NCI-H2196 treated with DMSO at 0.1 percent for 48 hours (cell line): ENCODE data around the gene PSMG4.

ENCODE experiments used
- DNase-seq: peaks from one replicate; lab custom pipeline; 2025; ENCODE audit not compliant: unreplicated experiment; lab: John Stamatoyannopoulos, UW

PSMG4 gene

GRCh38 chr6:3273707-3274521 lies 15.2 kb downstream of the PSMG4 start:
- no peak for DNase-seq

- DNase-seq: no peak
Measured at GRCh38 chr6:3276174-3277167, 17.7 kb downstream of the PSMG4 start.

- DNase-seq: no peak
Measured at GRCh38 chr6:3277251-3277650, 18.5 kb downstream of the PSMG4 start.

- DNase-seq: no peak
Measured at GRCh38 chr6:3277851-3278416, 19.2 kb downstream of the PSMG4 start.

GRCh38 chr6:3278691-3279090 lies 19.9 kb downstream of the PSMG4 start:
- no peak for DNase-seq

GRCh38 chr6:3280091-3280490 lies 21.3 kb downstream of the PSMG4 start:
- DNase-seq: no peak

GRCh38 chr6:3280866-3281465 lies 22.2 kb downstream of the PSMG4 start:
- no peak for DNase-seq

- no peak for DNase-seq
Measured at GRCh38 chr6:3281631-3282475, 23.1 kb downstream of the PSMG4 start.

GRCh38 chr6:3282476-3283236 lies 23.9 kb downstream of the PSMG4 start:
- DNase-seq: no peak

- DNase-seq: no peak
Measured at GRCh38 chr6:3283241-3283640, 24.5 kb downstream of the PSMG4 start.

GRCh38 chr6:3283641-3284435 lies 25.1 kb downstream of the PSMG4 start:
- DNase-seq: no peak

GRCh38 chr6:3284436-3284876 lies 25.7 kb downstream of the PSMG4 start:
- no peak for DNase-seq

- no peak for DNase-seq
Measured at GRCh38 chr6:3285049-3285639, 26.4 kb downstream of the PSMG4 start.

GRCh38 chr6:3285732-3286131 lies 27.0 kb downstream of the PSMG4 start:
- no peak for DNase-seq

- no peak for DNase-seq
Measured at GRCh38 chr6:3286641-3287171, 28.0 kb downstream of the PSMG4 start.

- DNase-seq: no peak
Measured at GRCh38 chr6:3287308-3287707, 28.6 kb downstream of the PSMG4 start.

- no peak for DNase-seq
Measured at GRCh38 chr6:3287976-3288707, 29.4 kb downstream of the PSMG4 start.
